ENCODE results near the gene NT5DC2.
"Not testable (repeated sequence)": the region's sequence is repeated elsewhere in the genome, so short reads cannot be mapped to it uniquely, and the experiment has no call there.

NT5DC2 gene

DNA sequence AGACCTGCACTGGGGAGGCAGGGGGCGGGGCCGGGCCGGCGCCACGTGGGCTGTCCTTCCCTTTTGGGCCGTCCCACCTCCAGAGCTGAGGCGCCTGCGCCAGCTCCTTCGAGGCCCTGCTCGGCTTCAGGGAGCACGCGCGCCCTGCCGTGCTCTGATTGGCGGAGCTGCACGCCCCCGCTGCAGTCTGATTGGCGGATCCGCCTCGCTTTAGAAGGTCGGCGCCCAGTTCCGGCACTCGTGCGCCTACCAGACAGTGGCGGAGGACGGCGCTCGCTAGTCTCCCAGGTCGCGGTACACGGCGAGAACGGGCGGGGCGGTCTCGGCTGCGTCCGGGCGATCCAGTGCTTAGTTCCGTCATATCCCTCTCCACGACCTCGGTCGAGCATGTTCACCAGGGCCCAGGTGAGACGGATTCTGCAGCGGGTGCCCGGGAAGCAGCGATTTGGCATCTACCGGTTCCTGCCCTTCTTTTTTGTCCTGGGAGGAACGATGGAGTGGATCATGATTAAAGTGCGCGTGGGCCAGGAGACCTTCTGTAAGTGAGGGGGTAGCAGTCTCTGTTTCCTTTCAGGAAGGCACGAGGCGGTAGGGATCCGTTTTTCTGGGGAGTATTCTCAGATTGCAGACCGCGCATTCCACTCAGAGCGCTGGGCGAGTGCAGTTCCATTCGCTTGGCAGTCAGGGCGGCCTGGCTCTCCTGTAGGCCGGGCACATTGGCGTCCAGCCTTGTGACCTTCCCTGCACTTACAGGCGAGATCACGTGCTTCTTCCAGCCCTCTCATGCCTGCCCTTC is 2.9 kb upstream of the NT5DC2 start, which contains the start of gene UQCC5:
UQCC5 (plus strand) TSS at position 237 of the 796 bp plus-strand sequence; CDS start at position 388, 151 bp downstream.
- peak; percentile 96 for DNase-seq

DNA sequence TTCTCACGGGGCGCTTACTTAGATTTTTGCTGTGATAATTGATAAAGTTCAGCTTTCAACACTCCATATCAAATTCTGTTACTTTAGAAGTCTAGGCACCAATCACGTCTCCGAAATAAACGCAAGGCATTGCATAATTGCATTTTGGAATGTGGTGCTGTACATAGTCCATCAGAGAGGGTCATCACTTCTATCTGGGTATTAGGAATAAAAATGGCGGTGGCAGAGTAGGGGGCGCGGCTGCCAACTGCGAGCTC is 2.4 kb upstream of the NT5DC2 start:
- no peak for DNase-seq

DNA sequence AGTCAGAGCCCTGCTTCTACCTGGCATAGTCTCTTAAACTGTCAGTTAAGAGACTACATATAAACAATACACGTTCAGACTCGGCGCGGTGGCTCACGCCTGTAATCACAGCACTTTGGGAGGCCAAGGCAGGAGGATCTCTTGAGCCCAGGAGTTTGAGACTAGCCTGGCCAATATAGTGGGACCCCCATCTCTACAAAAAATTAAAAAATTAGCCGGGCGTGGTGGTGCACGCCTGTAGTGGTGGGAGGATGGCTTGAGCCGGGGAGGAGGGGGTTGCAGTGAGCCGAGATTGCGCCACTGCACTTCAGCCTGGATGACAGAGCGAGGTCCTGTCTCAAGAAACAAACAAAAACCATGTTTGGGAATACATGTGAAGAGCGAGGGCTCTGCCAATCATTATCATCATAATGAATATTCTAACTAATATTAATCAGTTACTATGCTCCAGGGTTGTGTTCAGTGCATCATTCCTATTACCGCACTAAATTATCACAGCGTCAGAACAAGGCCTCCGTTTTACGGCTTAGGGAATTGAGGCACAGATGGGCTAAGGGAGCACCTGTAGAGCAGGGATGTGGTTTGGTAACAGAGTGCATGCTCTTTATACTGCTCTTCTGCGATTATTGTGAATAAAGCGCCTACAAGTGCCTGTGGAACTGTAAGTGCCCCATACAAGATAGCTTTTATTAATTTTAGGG is 1.9 kb upstream of the NT5DC2 start:
- no peak for DNase-seq

DNA sequence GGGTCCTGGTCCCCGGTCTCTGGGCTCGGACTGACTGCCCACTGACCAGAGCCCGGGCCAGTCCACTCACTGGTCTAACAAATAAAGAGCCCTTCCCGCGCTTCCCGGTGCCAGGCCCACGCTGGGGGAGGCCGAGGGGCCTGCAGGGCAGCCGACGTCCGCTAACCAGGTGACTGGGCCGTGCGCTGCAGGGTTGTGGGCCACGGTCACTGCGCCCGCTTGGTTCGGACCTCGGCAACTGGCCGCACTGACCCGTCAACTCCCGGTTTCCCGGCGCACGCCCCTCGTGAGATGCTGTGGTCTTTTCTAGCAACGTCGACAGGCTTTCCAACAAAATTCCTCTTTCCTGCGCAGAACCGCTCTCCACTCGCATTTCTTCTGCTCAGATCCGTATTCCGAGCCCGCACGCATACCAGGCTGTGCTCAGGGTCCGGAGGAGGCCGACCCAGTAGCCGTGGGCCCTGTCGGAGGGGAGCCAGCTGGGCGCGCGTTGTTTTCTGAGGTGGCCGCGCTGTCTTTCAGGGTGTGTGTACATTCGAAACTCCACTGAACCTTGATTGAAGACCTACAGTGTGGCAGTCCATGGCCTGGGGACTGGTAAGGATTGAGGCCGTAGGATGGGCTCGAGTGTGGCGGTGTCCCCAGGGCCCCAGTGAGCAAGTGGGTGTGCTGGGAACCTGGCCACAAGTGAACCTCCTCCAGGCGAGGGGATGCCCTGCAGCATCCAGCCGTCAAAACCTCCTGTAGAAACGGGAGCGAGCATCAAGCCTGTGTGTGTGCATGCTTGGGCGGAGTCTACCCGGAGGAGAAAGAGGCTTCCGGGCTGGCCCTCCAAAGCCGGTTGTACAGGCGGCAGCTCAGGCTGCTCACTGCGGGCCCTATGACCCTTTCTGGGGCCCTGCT is 875 bp upstream of the NT5DC2 start:
- DNase-seq = no peak

DNA sequence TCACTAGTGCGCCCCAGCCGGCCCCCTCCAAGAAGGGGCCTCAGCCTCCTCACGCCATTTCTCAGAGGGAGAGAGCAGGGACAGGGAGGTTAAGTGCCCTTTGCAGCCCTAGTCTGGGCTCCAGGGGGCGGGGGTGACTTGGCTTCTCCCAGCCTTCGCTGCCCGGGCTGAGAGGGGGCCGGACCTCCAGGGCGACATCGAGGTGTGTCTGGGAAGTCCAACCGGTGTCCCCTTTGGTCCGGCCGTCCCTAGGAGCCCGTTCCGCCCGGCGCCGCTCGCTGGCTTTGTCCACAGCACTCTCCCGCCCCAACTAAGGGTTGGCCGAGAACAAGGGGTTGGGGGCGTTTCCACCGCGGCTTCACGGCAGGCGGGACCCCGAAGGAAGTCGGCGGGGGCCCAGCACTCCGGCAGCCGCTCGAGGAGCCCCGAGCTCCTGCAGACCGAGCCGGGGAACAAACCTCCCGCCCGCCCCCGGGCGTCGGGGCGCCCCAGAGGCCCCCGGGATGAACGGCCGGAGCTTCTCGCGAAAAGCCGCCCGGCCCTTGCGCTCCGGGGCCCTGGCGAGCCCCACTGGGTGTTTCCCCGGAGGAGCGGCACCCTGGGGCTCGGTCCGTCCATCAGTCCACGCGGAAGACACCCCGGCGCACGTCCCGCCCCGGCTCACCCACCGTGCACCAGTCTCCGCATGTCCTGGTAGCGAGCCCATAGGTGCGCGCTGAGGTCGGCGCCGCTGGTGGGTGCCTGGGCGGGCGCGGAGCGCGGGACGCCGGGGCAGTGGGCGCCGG is 627 bp downstream of the NT5DC2 start:
- no peak for DNase-seq

DNA sequence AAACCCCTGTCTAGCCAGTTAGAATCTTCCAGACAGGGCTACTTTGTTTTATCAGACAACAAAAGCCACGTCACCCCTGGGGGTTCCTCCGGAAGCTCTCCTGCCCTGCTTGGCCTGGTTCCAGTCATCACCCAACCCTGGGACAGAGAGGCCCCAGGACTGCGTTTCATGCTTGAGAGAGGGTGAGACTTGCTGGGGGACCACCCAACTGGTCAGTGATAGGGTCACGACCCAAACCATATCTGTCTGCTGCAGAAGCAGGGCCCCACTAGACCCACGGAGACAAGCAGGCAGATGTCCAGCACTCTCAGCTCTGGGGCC is 1.2 kb downstream of the NT5DC2 start:
- peak; percentile 33 for DNase-seq

DNA sequence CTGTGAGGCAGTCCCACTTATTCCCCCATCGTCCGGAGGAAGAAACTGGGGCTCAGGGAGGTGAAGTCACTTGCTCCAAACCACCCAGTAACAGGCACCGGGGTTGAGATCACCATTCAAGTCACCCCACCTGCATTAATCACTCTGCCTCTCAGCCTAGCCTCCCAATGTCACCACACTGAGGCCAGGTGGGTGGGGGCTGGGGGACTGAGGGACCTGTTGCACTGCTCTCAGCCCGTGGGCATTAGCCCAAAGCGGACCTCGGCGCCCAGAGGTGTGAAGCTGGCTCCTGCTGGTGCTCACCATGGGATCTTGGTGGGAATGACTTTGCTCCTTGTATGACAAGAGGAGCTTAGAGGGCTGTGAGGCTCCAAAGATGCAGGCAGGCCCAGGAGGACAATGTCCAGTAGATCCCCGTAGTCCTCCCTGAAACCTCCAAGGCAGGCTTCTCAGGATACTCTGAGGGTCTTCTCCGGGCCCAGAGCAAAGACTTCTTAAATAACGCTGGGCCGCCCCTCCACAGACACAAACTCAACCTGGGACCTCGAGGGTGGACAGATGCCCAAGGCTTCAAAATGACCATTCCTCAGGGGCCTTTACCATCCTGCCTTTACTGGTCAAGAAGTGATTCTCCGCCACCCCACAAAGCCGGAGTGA is 1.7 kb downstream of the NT5DC2 start:
- no peak for DNase-seq

DNA sequence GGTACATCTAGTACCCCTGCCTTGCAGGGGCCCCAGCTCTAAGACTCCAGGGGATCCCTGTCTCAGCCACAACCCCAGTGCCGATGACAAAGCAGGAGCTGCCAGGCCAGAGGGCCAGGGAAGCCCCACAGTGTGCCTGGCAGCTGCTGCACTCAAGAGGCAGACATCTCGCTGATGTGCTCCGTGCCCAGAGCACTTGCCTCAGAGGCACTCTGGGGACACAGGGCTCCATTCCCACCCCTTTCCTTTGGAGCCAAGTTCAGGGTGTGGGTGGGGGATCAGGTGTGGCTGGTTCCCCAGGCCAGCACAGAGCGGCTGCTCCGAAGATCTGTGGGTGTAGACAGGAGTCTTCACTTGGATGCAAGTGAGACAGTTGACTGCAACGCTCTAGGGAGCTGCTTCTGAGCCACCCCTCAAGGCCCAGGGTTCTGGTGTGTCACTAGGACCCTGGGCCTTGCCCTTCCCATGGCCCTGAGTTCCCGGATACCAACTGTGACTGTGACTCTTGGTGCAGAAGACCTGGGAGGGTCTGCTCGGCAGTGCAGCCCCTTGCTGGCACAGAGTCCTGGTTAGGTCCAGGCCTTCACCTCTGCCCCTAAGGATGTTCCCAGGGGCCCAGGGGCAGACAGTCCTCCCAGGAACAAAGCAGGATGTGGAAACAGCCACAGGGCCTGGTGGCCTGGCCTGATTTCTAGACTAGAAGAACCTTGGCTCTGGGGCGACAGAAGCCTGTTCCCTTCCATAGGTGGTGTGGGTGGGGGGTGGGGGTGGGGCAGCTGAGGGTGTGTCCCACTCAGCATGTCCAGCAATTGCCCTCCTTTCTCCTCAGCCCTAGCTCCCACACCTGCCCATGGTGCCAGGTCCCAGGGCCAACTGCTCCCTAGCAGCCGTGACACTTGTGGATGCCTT is 2.5 kb downstream of the NT5DC2 start:
- no peak for DNase-seq

DNA sequence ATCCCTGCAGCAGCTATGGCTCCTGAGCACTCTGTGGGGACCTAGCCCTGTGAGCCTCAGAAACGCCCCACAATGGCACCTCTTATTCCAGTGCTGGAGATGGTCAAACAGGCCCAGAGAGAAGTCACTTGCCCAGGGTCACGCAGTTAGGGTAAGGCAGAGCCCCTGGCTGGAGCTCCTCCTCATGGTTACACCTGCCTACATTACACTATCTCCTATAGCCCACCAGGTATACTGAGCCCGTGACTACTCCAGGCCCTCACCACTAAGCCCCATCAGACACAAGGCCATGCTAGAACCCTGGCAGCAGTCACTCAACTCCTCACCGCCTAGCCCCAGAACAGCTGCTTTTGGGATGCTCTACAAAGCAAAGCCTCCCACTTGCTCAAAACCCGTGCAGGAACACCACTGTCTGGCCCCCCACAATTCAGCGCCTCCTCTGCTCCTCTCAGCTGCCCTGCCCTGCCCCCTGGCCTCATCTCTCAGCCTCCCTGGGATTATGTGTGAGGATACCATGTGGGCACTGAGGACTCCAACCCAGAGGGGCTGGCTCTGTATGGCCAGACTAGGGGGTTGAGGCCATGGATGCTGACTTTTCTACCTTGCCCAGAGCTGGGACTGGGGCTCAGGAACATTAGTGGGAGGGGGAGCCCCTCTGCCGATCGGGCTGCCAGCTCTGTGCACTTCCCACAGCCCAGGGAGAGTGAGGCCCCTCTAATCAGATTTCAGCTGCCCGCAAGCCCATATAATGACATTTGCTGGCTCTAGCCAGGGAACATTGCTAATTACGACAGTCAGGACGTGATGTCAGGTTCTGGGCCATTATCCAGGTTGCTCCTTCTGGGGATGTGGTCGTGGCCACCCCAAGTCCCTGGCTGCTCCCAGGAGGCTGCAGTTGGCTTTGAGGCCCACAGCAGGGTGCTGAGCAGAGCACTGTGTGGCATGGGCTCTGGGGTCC is 4.0 kb downstream of the NT5DC2 start:
- DNase-seq = no peak

DNA sequence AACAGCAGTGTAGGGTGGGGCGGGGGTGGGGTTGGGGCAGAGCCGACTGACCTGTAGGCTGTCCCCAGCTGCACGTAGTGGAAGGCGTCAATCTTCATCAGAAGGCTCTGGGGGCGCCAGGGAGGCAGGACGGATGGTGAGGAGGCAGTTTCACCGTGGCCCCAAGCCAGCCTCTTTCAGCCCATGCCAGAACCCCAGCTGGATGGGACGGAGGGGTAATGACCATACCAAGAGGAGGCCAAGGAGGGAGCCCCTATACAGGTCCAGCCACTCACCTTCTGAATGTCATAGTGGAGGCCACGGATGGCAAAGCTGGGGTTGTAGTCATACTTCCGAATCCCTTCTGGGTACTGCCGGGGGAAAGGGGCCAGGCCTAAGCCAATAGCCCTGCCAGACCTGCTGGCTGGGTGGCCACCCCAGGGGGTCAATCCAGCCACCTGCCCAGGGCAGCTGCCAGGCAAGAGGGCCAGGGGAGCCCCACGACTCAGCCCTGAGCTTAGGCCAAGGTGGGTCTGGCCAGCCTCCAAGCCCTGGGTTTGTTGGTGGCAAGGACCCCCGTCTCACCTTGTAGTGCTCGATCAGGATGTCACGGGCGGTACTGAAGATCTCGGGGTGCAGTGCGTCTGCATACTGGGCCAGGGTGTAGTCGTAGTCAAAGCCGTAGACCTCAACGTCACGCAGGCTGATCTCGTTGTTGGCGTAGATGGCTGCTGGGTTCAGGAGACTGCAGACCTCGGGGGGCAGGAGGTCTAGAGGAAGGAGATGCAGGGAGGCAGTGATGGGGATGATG is 4.9 kb downstream of the NT5DC2 start:
- no peak for DNase-seq

DNA sequence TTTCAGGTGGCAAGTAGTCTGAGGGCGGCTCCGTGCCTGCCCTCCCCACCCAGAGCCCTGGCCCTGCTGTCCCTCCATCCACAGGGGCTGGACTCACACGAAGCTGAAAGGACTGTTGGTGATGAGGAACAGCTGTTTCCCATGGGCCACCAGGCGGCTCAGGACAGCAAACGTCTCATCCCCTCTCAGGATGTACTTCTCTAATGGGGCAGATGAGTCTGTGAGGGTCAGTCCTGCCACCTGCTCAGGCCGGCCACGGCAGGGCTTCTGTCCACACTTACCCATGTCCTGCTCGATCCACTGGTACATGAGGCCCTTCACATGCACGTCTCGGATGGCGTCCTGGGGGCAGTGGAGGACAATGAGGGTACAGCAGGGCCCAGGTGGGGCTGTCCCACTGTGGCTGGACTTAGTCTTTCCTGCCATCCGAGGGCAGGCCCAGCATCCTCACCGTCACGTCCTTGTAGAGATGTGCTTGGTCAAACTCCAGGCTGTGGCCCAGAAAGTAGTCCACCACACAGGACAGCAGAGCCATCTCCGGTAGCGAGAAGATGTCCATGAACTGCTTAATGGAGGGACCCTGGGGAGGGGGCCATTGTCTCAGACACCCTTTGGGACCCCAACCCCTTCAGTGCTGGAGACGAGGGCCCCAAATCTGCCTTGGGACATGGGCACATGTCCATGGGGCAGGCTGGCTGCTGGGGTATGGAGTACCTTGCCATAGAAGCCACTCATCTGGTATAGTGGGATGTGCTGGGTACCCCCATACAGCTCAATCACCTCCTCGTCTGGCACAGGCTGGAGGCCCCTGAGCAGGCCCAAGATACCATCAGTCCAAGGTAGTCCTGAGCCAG is 5.7 kb downstream of the NT5DC2 start:
- no peak for DNase-seq

DNA sequence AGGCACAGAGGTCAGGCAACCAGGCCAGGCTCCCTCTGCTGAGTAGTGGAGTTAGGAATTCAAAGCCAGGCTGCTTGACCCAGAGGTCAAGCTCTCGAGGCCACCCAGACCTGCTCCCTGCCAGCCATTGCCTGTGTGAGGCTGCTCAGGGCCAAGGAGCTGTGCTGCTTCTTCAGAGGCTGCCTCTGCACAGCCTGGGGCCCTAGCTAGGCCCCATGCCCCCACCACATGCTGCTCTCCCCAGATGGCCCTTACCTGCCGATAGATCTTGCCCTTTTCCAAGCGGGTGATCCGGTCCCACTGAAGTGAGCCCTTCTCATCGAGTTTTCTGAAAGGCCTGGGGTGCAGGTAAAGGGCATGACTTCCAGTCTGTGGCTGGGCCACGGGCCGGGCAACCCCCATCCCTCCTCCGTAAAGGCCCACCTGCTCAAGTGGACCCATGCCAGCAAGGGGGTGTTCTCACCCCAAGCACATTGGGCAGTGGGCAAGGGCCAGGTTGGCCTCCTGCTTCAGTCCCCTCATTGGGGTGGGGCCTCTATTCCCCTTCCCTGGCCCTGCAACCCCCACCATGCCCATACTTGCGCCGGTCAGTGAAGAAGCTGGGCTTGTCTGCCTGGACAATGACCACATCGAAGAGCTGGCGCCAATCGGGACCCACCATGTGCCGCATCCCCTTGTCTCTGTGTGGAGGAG is 6.5 kb downstream of the NT5DC2 start:
- DNase-seq = no peak

DNA sequence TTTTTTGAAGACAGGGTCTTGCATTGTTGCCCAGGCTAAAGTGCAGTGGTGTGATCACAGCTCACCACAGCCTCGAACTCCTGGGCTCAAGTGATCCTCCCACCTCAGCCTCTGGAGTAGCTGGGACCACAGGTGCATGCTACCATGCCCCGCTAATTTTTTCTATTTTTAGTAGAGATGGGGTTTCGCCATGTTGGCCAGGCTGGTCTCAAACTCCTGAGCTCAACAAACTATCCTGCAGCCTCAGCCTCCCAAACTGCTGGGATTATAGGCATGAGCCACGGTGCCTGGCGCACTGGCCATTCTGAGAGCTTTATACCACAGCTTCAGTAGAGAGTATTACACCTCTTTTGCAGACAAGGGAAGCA is 7.0 kb downstream of the NT5DC2 start:
- not testable (repeated sequence) for DNase-seq

DNA sequence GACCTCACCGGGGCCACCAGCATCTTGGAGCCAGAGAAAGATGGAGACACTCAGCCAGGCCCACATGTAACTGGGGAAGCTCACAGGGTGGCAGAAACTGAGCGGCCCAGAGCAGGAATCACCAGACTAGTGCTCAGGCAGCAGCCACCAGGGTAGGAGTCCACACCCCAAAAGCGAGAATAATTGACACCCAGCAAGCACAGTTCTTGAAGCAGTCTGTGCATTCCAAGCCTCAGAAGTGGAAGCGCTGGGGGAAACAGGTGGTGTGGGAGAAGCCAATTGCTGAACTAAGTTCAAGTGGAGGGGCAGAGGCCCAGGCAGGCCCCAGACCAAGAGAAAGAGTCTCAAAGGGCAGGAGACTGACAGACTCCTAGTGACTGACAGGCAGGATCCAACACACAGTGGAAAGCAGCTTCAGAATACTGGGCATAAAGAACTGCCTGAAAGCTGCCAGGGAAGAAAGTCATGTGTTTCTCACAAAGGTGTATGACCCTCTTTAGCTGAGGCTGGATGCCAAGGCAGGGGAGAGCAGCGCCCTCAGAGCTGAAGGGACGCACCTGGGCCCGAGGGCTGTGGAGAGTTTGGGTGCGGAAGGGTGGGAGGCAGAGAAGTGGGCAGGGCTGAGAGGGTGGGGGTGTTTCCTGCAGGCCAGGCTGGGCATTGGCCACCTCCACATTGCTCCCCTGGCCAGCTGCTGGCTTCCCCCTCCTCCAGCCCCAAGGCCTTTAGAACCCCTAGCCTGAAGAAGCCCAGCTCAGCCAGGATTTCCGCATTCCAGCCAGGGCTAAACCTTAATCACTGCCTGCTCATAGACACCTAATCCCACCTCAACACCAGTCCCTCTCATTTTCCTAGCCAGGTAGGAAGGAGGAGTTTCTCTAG is 7.7 kb downstream of the NT5DC2 start:
- no peak for DNase-seq

DNA sequence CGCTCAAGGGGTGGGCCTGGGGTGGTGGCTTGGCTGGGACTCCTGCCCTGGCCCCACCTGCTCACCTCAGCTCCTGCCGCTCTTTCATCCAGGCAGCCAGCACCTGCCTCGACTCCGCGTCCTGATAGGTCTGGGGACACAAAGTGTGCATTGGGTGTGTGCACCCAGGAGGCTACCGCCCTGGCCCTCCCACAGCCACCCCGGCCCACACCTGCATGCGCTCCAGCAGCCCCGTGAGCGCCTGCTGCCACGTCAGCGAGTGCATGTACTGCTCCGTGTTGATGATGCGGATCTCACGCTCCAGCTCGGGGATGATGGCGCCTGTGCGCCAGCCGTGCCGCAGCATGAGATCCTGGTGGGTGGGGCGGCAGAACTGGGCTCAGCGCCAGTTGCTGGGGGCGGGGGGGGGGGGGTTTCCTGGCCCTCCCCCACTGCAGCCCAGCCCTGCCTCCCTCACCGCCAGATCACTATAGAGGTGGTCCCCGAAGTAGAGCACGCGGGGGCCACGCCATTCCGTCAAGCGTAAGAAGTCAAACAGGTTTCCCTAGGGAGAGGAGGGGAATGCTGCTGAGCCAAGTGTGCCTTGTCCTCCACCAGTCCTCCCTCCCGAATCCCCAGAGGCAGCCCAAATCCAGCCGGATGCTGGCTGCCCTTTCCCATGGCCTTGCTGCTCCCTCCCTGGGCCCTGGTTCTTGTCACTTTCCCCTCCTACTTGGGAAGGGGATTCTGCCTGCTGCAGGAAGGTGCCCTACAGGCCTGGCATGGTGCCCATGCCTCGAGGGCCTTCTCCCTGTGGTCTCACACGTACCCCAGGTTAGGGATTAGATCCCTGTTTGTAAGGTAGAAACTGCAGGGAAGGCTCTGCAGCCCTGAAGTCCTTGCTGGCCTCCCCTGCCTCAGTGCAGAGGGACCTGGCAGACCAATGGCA is 8.6 kb downstream of the NT5DC2 start:
- no peak for DNase-seq

All from T1000 (cell line).